GM20000 (cell line): Measurements from ENCODE around the gene FAM184B.

Experiments
- DNase-seq: peaks from one replicate; pipeline ENCODE4 v3.0.0; 2012; ENCODE audit warnings: low spot score
- TF ChIP-seq, protein P1 (sequence below): IDR thresholded peaks from 2 replicates; pipeline ENCODE4 v1.5.1; 2012; ENCODE audit warnings: mild to moderate bottlenecking, control low read depth; ENCODE audit errors: extremely low read depth, missing control alignments

Gene FAM184B

DNA sequence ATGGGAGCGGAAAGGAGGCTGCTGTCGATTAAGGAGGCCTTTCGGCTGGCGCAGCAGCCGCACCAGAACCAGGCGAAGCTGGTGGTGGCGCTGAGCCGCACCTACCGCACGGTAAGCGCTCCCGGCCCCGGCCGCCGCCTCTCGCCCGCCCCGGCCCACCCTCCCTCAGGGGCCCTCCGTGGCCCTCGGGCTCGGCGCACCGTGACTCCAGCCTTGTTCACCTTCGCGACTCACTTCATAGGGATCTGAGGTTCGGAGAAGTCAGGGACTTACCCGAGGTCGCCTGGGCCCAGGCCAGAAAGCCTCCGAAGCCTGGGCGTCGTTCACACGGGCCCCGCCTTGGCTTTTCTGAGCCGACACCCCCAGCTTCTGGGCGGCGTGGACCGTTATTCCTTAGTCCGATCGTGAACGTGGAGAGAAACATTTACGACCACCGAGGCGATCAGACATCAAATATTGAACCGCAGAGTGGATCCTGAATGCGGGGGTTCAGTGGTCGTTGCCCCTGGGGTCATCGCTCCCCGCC lies 29.7 kb upstream of the FAM184B start:
- TF ChIP-seq, protein P1, sequence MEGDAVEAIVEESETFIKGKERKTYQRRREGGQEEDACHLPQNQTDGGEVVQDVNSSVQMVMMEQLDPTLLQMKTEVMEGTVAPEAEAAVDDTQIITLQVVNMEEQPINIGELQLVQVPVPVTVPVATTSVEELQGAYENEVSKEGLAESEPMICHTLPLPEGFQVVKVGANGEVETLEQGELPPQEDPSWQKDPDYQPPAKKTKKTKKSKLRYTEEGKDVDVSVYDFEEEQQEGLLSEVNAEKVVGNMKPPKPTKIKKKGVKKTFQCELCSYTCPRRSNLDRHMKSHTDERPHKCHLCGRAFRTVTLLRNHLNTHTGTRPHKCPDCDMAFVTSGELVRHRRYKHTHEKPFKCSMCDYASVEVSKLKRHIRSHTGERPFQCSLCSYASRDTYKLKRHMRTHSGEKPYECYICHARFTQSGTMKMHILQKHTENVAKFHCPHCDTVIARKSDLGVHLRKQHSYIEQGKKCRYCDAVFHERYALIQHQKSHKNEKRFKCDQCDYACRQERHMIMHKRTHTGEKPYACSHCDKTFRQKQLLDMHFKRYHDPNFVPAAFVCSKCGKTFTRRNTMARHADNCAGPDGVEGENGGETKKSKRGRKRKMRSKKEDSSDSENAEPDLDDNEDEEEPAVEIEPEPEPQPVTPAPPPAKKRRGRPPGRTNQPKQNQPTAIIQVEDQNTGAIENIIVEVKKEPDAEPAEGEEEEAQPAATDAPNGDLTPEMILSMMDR: no peak

DNA sequence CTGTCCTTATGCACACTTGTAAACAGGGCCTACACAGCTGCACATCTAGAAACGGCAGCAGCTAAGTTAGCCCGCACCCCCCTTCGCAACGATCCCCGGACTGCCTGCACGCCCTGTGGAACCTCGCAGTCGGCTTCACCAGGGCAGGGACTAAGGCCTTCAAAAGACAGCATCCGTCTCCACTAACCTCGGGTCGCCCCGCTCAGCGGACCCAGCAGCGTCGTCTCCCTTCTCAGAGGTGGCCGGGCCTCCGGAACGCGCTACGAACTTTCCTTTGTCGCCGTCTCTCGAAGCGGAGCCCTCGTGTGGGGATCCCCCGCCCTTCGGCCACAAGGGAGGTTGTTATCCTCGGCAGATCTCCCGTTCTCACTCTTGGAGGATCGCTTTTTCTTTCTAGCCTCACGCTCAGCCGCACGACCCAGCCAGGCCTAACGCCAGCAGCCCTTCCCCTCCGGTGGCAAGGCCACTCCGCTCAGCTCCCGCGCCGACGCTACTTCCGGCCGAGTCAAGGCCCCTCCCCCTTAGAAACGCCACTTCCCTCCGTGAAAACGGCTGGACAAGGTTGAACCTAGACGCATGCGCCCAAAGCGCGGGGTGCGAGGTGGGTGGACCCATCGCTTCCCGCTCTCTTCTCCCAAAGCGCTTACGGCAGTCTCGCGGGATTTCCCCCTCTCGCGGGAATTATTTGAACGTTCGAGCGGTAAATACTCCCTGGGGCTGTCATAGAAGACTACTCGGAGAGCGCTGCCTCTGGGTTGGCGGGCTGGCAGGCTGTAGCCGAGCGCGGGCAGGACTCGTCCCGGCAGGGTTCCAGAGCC lies 29.0 kb upstream of the FAM184B start, which contains the start of the genes DCAF16 and NCAPG:
Gene DCAF16 (minus strand): TSS at position 498 of the 818 bp plus-strand sequence. CDS start 6,616 bp downstream, outside the sequence.
Gene NCAPG (plus strand): TSS at position 720 of the 818 bp plus-strand sequence. CDS start 99 bp downstream, outside the sequence.
- TF ChIP-seq, protein P1: no peak
- DNase-seq: peak; percentile 95

More for the DNA sequence above, 29.7 kb upstream of the FAM184B start:
- DNase-seq: peak; percentile 18

DNA sequence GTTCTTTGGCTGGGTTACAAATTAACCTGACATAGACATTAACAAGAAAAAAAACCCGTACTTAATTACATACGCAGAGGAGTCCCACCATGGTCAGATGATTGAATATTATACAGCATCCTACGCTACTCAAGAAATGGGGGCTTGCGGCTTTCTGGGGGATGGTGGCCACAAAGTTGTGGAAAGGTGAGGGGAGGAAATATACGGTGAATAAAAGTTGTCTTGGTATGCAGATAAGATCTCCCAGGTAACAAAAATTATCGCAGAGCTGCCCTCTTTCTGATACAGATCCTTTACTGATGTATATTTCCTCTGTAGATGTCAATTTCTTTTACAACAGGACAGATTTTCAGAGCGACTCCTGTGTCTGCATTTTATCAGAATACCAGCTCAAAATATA lies 28.2 kb upstream of the FAM184B start:
- TF ChIP-seq, protein P1: no peak
- DNase-seq: no peak

DNA sequence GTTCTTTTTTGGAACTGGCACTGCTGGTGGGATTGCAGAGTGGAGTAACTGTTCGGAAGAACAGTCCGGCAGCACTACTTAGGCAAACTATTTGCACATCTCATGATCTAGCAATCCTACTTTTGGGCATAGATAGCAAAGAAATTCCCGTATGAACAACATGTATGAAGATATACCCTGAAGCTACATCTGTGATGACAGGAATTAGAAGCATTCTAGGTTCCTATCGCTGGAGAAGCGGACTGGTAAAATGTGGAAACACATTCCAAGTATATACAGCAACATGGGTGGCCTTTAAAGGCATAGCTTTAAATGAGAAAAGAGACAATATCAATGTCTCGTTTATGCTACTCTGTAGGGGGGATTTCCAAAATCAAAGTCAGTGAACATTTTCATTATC lies 26.0 kb upstream of the FAM184B start:
- DNase-seq: no peak
- TF ChIP-seq, protein P1: no peak

DNA sequence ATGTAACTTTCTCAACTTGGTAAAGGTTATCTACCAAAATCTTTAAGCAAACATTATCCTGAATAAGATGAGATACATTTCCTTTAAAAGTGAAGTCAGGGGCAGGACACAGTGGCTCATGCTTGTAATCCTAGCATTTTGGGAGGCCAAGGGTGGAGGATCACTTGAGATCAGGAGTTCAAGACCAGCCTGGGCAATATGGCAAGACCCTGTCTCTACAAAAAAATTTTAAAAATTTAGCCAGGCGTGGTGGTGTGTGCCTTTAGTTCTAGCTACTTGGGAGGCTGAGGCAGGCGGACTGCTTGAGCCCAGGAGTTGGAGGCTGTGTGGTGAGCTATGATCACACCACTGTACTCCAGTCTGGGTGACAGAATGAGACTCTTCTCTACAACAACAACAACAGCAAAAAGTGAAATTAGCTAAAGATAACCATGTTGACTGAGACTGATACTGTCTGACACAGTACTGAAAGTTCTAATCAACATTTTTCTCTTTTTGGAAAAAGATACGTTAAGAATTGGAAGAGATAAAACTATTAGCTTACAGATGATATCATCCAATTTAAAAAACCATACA lies 24.2 kb upstream of the FAM184B start:
- no peak for DNase-seq
- TF ChIP-seq, protein P1: no peak

DNA sequence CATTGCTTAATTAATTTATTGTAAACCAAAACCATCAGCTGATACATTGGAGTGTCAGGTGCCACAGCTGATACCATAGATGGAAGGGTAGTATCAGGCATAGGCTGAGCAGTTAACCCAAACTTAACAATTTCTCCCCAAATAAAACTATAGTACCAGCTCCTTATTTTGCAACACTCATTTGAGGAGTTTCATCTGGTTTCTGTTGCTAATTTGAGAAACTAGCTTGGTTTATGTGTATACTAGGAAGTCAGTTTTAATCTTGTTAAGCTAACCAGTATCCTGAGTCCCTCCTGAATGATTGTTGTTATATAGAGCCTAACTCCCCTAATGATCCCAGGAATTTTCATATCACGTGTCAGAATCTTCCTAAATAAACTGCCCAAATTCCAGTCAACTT lies 16.4 kb upstream of the FAM184B start:
- TF ChIP-seq, protein P1: no peak
- no peak for DNase-seq

DNA sequence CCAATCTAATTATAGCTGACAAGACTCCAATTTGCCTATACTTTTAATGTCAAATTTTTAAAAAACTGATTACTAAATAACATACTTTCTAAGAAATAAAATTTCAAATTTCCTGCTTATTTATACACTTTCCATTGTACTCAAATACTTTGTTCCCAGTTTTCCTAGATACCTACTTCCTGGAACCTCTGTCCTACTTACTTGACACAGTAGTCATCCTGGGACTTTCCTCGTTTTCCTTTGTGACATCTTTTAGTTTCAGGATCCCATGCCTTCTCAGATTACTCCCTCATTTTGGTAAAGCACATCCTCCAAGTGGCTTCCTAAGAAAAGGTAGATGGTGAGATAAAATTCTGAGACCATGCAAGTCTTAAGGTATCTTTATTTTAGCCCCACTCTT lies 13.3 kb upstream of the FAM184B start:
- no peak for DNase-seq
- TF ChIP-seq, protein P1: no peak
